ENCODE measurements around the gene ADCY5.

The ADCY5 gene

GRCh38 chr3:123375014-123375940 lies 73.6 kb downstream of the ADCY5 start:
- Histone ChIP-seq H3K14ac (ENCODE audit: low read length) (no peak overlapping the region), H3K36me3 (replicated peaks in 1 of 2; ENCODE audit: control insufficient read depth in 2 of 2, insufficient read depth in 2 of 2, low read length in 2 of 2) (no peaks in the 10 kb centered on the region), H4K91ac (ENCODE audit: low read depth, low read length, poor library complexity) (no peak overlapping the region), H3K4ac (ENCODE audit: low read length) (no peak overlapping the region), H3K27ac (replicated peaks; ENCODE audit: low read length) (no peak overlapping the region), H3K79me1 (ENCODE audit: low read depth, low read length) (no peaks in the 10 kb centered on the region), H2AFZ (ENCODE audit: low read length) (no peak overlapping the region), H3K4me1 (ENCODE audit: control insufficient read depth in 2 of 2, insufficient read depth in 1 of 2, low read depth in 1 of 2, low read length in 2 of 2) (peaks cover 0 to 5% of the 10 kb centered on the region in 2 donors), H3K4me3 (ENCODE audit: low read length in 2 of 2) (no peak overlapping the region), H4K8ac (ENCODE audit: low read depth, low read length) (no peak overlapping the region), H3K9ac (ENCODE audit: low read depth, low read length, poor library complexity) (no peak overlapping the region), H3K9me3 (replicated peaks in 1 of 2; ENCODE audit: control insufficient read depth in 2 of 2, insufficient read depth in 1 of 2, low read depth in 1 of 2, low read length in 2 of 2) (no peaks in the 10 kb centered on the region), H2BK12ac (ENCODE audit: low read length) (no peak overlapping the region), H3K4me2 (ENCODE audit: insufficient read depth, low read length, poor library complexity, severe bottlenecking) (no peak overlapping the region), H2BK15ac (ENCODE audit: low read length) (no peak overlapping the region), H3K18ac (ENCODE audit: low read length) (no peak overlapping the region), H3K23ac (ENCODE audit: low read depth, low read length, poor library complexity) (no peak overlapping the region), H2BK5ac (ENCODE audit: low read length) (no peak overlapping the region), H3K27me3 (ENCODE audit: control insufficient read depth in 3 of 3, insufficient read depth in 3 of 3, low read depth in 1 of 3, low read length in 3 of 3) (peaks cover 0 to 12% (median 0%) of the 10 kb centered on the region in 3 experiments), H2AK5ac (ENCODE audit: low read depth, low read length) (no peak overlapping the region), H2BK120ac (ENCODE audit: low read depth, low read length) (no peak overlapping the region)
- no peak for DNase-seq (ENCODE audit: low spot score)
- WGBS, 2 donors (ENCODE audit: extremely low coverage in 2 of 2, insufficient read length in 2 of 2, insufficient replicate concordance in 1 of 2): no CpG with 5 or more reads among the region's 13 CpGs

- H3K4me3 ChIP-seq (ENCODE audit: low read length in 2 of 2): no peak overlapping the region
- no peaks in the 10 kb centered on the region for H3K79me1 ChIP-seq (ENCODE audit: low read depth, low read length)
- H2BK120ac ChIP-seq (ENCODE audit: low read depth, low read length): no peak overlapping the region
- H3K27me3 ChIP-seq (ENCODE audit: control insufficient read depth in 3 of 3, insufficient read depth in 3 of 3, low read depth in 1 of 3, low read length in 3 of 3): peaks cover 0 to 9% (median 0%) of the 10 kb centered on the region in 3 experiments
- no peak for DNase-seq (ENCODE audit: low spot score)
- no peak overlapping the region for H3K23ac ChIP-seq (ENCODE audit: low read depth, low read length, poor library complexity)
- no peak overlapping the region for H2AFZ ChIP-seq (ENCODE audit: low read length)
- H3K14ac ChIP-seq (ENCODE audit: low read length): no peak overlapping the region
- WGBS, 2 donors (ENCODE audit: extremely low coverage in 2 of 2, insufficient read length in 2 of 2, insufficient replicate concordance in 1 of 2): no CpG with 5 or more reads among the region's 2 CpGs
- H4K8ac ChIP-seq (ENCODE audit: low read depth, low read length): no peak overlapping the region
- H2BK5ac ChIP-seq (ENCODE audit: low read length): no peak overlapping the region
- H3K4ac ChIP-seq (ENCODE audit: low read length): no peak overlapping the region
- H3K9me3 ChIP-seq (replicated peaks in 1 of 2; ENCODE audit: control insufficient read depth in 2 of 2, insufficient read depth in 1 of 2, low read depth in 1 of 2, low read length in 2 of 2): peaks cover 0 to 3% of the 10 kb centered on the region in 2 donors
- no peak overlapping the region for H2BK12ac ChIP-seq (ENCODE audit: low read length)
- H3K27ac ChIP-seq (replicated peaks; ENCODE audit: low read length): no peak overlapping the region
- H2BK15ac ChIP-seq (ENCODE audit: low read length): no peak overlapping the region
- H3K36me3 ChIP-seq (replicated peaks in 1 of 2; ENCODE audit: control insufficient read depth in 2 of 2, insufficient read depth in 2 of 2, low read length in 2 of 2): no peaks in the 10 kb centered on the region
- H3K4me2 ChIP-seq (ENCODE audit: insufficient read depth, low read length, poor library complexity, severe bottlenecking): no peak overlapping the region
- peaks cover 0 to 5% of the 10 kb centered on the region in 2 donors for H3K4me1 ChIP-seq (ENCODE audit: control insufficient read depth in 2 of 2, insufficient read depth in 1 of 2, low read depth in 1 of 2, low read length in 2 of 2)
- no peak overlapping the region for H2AK5ac ChIP-seq (ENCODE audit: low read depth, low read length)
- no peak overlapping the region for H3K18ac ChIP-seq (ENCODE audit: low read length)
- H4K91ac ChIP-seq (ENCODE audit: low read depth, low read length, poor library complexity): no peak overlapping the region
- H3K9ac ChIP-seq (ENCODE audit: low read depth, low read length, poor library complexity): no peak overlapping the region
These were observed 74.9 kb downstream of the ADCY5 start for GRCh38 chr3:123374016-123374415.

GRCh38 chr3:123373474-123373987 lies 75.4 kb downstream of the ADCY5 start:
- no peak for DNase-seq (ENCODE audit: low spot score)
- Histone ChIP-seq H3K4me2 (ENCODE audit: insufficient read depth, low read length, poor library complexity, severe bottlenecking) (no peak overlapping the region), H2BK12ac (ENCODE audit: low read length) (no peak overlapping the region), H3K4ac (ENCODE audit: low read length) (no peak overlapping the region), H3K4me3 (ENCODE audit: low read length in 2 of 2) (no peak overlapping the region), H4K8ac (ENCODE audit: low read depth, low read length) (no peak overlapping the region), H3K4me1 (ENCODE audit: control insufficient read depth in 2 of 2, insufficient read depth in 1 of 2, low read depth in 1 of 2, low read length in 2 of 2) (peaks cover 0 to 5% of the 10 kb centered on the region in 2 donors), H3K27ac (replicated peaks; ENCODE audit: low read length) (no peak overlapping the region), H3K23ac (ENCODE audit: low read depth, low read length, poor library complexity) (no peak overlapping the region), H4K91ac (ENCODE audit: low read depth, low read length, poor library complexity) (no peak overlapping the region), H2BK5ac (ENCODE audit: low read length) (no peak overlapping the region), H3K79me1 (ENCODE audit: low read depth, low read length) (no peaks in the 10 kb centered on the region), H3K18ac (ENCODE audit: low read length) (no peak overlapping the region), H3K9ac (ENCODE audit: low read depth, low read length, poor library complexity) (no peak overlapping the region), H3K14ac (ENCODE audit: low read length) (no peak overlapping the region), H3K27me3 (ENCODE audit: control insufficient read depth in 3 of 3, insufficient read depth in 3 of 3, low read depth in 1 of 3, low read length in 3 of 3) (peaks cover 0 to 9% (median 0%) of the 10 kb centered on the region in 3 experiments), H3K36me3 (replicated peaks in 1 of 2; ENCODE audit: control insufficient read depth in 2 of 2, insufficient read depth in 2 of 2, low read length in 2 of 2) (no peaks in the 10 kb centered on the region), H2BK15ac (ENCODE audit: low read length) (no peak overlapping the region), H2BK120ac (ENCODE audit: low read depth, low read length) (no peak overlapping the region), H2AFZ (ENCODE audit: low read length) (no peak overlapping the region), H2AK5ac (ENCODE audit: low read depth, low read length) (no peak overlapping the region), H3K9me3 (replicated peaks in 1 of 2; ENCODE audit: control insufficient read depth in 2 of 2, insufficient read depth in 1 of 2, low read depth in 1 of 2, low read length in 2 of 2) (peaks cover 0 to 3% of the 10 kb centered on the region in 2 donors)
- no CpG with 5 or more reads among the region's 13 CpGs for WGBS, 2 donors (ENCODE audit: extremely low coverage in 2 of 2, insufficient read length in 2 of 2, insufficient replicate concordance in 1 of 2)

Measured in neuronal stem cell (in vitro differentiated cells).